Lower lobe of right lung (tissue), 2 donors: ENCODE results near the gene ASB13. TPM values are rescaled to one million over a fixed set of nuclear protein-coding genes. Genes with fewer than 3 reads are reported as not detected.

ENCODE experiments used
- ATAC-seq, 2 donors: fragments of 200-7000 bp; cut with Tn5 transposase; one replicate each; pipeline ENCODE4 v1.9.1; 2020 to 2022; ENCODE audit warnings: mild to moderate bottlenecking in 2 of 2, moderate library complexity in 2 of 2
- DNase-seq: peaks from one replicate; pipeline ENCODE4 v3.0.0-alpha.2; 2020
- H3K27ac ChIP-seq: fragments of 200-600 bp; one replicate; pipeline ENCODE4 v1.8.0; 2022
- H3K27me3 ChIP-seq: fragments of 200-600 bp; one replicate; pipeline ENCODE4 v1.8.0; 2022; ENCODE audit warnings: low read depth
- H3K36me3 ChIP-seq: fragments of 200-600 bp; one replicate; pipeline ENCODE4 v1.8.0; 2022; ENCODE audit warnings: mild to moderate bottlenecking
- H3K4me1 ChIP-seq: fragments of 200-600 bp; one replicate; pipeline ENCODE4 v1.8.0; 2022
- H3K4me3 ChIP-seq: fragments of 200-600 bp; one replicate; pipeline ENCODE4 v1.8.0; 2022; ENCODE audit warnings: mild to moderate bottlenecking
- H3K9me3 ChIP-seq: fragments of 200-600 bp; one replicate; pipeline ENCODE4 v1.8.0; 2022
- intact Hi-C: fragments of 100-400 bp; cut with DNase I; formaldehyde crosslinking; loops from one replicate; pipeline ENCODE4 v1.11.0; 2022
- total RNA-seq: library from RNA; stranded (reverse); fragmentation: NEBNext Ultra II Directional; extraction: Animal tissue kit (Norgen Biotek cat#: 25700); gene quantifications from one replicate; pipeline ENCODE4 v1.2.1, GENCODE V29; 2021
- TF ChIP-seq, protein P1 (sequence below): fragments of 200-600 bp; IDR thresholded peaks from one replicate; pipeline ENCODE4 v1.8.0; 2022; ENCODE audit warnings: antibody characterized with exemption, mild to moderate bottlenecking
- donor health status: DM: no; HTN: yes; CAD: no; lungs with severe emphysema.

The ASB13 gene
- total RNA-seq, 1 donor from 2014 or later = 27.6 TPM

DNA sequence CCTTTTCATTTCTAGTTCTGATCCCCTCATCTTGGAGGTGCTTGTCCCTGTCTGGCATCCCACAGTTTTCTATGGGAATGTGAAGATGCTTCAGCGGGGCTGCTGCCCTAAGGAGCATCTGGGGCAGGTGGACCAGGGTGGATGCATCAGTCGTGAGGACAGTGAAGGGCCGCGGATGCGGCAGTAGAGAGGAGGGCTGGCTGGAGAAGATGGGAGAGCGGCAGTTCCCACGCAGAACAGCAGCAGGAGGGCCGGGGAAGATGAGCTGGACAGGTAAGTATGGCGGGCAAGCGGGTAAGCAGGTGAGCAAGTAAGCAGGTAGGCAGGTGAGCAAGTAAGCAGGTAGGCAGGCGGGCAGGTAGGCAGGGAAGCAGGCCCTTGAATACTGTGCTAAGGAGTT is 48.9 kb downstream of the ASB13 start:
- H3K27me3 ChIP-seq = no peaks in the 10 kb centered on the region
- no peak for DNase-seq
- TF ChIP-seq, protein P1, sequence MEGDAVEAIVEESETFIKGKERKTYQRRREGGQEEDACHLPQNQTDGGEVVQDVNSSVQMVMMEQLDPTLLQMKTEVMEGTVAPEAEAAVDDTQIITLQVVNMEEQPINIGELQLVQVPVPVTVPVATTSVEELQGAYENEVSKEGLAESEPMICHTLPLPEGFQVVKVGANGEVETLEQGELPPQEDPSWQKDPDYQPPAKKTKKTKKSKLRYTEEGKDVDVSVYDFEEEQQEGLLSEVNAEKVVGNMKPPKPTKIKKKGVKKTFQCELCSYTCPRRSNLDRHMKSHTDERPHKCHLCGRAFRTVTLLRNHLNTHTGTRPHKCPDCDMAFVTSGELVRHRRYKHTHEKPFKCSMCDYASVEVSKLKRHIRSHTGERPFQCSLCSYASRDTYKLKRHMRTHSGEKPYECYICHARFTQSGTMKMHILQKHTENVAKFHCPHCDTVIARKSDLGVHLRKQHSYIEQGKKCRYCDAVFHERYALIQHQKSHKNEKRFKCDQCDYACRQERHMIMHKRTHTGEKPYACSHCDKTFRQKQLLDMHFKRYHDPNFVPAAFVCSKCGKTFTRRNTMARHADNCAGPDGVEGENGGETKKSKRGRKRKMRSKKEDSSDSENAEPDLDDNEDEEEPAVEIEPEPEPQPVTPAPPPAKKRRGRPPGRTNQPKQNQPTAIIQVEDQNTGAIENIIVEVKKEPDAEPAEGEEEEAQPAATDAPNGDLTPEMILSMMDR = no peak
- H3K4me3 ChIP-seq = no peak overlapping the region
- H3K36me3 ChIP-seq = no peaks in the 10 kb centered on the region
- no peaks in the 10 kb centered on the region for H3K9me3 ChIP-seq
- intact Hi-C loops = no loop called here
- ATAC-seq = no peak
- no peak overlapping the region for H3K27ac ChIP-seq
- H3K4me1 ChIP-seq = no peaks in the 10 kb centered on the region

DNA sequence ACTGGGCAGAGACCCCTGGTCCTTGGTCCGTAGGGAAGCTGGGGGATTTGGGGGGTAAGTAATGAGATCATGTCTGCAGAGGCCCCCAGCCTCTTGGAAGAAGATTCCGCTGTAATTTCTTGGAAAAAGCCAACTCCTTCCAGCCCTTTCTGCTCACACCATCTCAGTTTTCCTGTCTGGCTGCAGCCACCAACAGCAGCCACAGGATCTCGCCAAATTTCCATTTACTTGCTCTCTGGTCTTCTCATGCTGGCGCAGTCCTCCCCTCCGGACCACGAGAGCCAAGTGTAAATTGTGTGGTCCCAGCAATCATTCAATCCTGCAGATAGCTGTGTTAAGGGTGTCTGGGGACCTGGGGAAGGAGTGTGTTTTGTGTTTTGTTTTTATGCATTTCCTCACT is 49.6 kb downstream of the ASB13 start:
- Histone ChIP-seq H3K36me3 (no peaks in the 10 kb centered on the region), H3K4me1 (no peaks in the 10 kb centered on the region), H3K27ac (no peak overlapping the region), H3K9me3 (no peaks in the 10 kb centered on the region), H3K27me3 (no peaks in the 10 kb centered on the region), H3K4me3 (no peak overlapping the region)
- TF ChIP-seq, protein P1 = no peak
- intact Hi-C loops = no loop called here
- DNase-seq (no peak), ATAC-seq (no peak)

DNA sequence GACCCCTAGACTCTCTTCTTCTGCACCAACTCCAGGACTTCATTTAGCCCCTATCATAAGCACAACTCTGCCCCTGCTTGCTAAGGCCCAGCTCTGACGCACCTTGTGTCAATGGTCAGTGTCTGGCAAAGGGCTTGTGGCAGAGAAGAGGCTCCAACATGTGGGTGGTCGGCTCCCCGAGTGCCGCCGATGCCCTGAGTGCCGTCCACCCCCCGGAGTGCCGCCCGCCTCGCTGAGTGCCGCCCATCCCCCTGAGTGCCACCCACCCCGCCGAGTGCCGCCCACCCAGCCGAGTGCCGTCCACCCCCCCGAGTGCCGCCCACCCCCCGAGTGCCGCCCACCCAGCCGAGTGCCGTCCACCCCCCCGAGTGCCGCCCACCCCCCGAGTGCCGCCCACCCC is 50.3 kb downstream of the ASB13 start:
- no peak for DNase-seq
- TF ChIP-seq, protein P1 = no peak

DNA sequence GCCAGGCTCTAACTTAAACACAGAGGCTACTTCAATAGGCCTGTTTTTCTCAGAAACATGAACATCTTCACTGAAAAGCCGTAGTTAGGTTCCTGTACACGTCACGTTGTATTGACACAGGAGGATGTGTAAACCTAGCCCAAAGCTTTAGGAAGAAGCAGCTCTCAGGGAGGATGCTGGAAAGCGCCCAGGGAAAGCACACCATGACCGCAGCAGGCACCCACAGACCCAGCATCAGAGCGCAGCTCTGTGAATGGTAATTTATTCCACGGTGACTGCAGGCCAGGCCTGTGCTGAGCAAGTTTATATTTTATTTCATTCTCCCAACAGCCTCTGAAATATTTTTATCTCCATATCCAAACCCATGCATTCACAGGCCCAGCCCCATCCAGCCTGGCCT is 51.1 kb downstream of the ASB13 start:
- intact Hi-C loops = no loop called here
- H3K27me3 ChIP-seq = no peaks in the 10 kb centered on the region
- H3K36me3 ChIP-seq = no peaks in the 10 kb centered on the region
- ATAC-seq (no peak), DNase-seq (no peak)
- H3K9me3 ChIP-seq = no peaks in the 10 kb centered on the region
- H3K4me3 ChIP-seq = no peak overlapping the region
- no peak overlapping the region for H3K27ac ChIP-seq
- H3K4me1 ChIP-seq = no peaks in the 10 kb centered on the region
- TF ChIP-seq, protein P1 = no peak

More for the DNA sequence above, 50.3 kb downstream of the ASB13 start:
- no peak overlapping the region for H3K27ac ChIP-seq
- no peaks in the 10 kb centered on the region for H3K27me3 ChIP-seq
- no peaks in the 10 kb centered on the region for H3K9me3 ChIP-seq
- intact Hi-C loops = no loop called here
- ATAC-seq = no peak
- no peaks in the 10 kb centered on the region for H3K36me3 ChIP-seq
- H3K4me1 ChIP-seq = no peaks in the 10 kb centered on the region
- no peak overlapping the region for H3K4me3 ChIP-seq

DNA sequence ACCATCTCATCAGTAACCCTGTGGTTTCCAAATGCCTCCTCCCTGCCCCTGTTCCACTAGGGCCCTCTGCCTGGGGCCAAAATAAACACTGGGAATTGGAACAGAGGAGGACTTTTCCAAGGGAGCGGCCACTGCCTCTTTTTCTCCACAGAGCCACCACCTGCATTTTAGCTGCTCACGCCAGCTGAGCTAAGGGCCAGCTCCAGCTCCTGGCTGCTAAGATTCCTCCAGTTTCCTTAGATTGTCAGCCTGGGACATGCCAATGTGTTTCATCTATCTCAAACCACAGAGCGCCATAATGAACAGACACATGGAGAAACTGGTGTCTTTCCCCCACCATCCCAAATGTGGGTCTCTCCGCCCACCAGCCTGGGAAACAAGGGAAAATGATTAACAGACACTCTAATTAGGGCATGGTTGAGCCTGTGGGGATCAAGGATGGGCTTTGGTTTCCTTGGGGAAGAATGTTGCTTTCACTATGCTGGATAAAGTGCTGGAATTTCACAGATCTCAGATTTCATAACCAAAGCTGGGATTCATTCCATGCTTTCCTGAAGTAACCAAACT is 52.2 kb downstream of the ASB13 start:
- ATAC-seq (no peak), DNase-seq (no peak)
- H3K4me1 ChIP-seq = peaks cover 3% of the 10 kb centered on the region
- H3K36me3 ChIP-seq = no peaks in the 10 kb centered on the region
- intact Hi-C loops = no loop called here
- H3K9me3 ChIP-seq = no peaks in the 10 kb centered on the region
- no peak overlapping the region for H3K4me3 ChIP-seq
- no peaks in the 10 kb centered on the region for H3K27me3 ChIP-seq
- no peak overlapping the region for H3K27ac ChIP-seq
- TF ChIP-seq, protein P1 = no peak
